ENCODE measurements around the gene SPAG7.

The SPAG7 gene, protein sequence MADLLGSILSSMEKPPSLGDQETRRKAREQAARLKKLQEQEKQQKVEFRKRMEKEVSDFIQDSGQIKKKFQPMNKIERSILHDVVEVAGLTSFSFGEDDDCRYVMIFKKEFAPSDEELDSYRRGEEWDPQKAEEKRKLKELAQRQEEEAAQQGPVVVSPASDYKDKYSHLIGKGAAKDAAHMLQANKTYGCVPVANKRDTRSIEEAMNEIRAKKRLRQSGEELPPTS

DNA sequence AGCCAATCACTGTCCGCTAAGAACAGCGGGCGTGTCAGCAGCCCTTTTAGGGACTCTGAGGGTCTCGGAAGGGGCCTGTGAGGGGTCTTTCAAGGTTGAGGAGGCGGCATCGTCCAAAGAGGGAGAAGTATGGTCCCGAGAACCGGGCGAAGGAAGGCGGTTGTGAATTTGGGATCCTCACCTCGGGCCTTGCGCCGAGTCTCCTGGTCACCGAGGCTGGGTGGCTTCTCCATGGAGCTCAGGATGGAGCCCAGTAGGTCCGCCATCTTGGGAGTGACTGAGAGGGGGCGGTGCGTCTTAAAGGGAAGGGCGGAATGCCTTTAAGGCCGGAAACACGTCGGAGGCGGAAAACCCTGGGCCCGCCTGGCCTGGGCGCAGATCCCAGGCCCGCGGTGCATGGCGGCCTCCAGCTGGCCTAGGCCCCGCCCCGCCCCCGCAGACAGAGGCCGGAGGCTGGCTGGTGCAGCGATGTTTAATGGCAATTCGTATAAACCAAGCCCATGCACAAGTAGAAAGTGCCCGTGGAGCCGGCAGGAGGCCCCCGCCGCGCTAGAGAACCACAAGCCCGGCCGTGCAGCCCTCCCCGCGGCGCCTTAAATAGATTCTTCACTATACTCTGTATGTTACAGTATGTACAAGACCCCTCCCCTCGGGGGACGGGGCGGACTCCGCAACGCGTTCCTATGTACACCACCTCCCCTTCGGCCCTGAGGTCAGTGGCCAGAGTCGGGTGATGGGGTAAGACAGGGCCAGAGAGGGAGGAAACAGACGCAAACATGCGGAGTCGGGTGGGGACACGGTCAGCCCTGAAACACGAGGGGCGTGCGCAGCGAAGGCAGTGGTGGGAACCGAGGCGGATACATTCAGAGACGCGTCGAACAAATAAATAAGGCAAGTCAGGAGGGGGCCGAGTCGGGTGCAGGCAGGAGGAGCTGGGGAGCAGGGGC is at the start of gene SPAG7:
Gene SPAG7 (minus strand): TSS at position 279 of the 947 bp plus-strand sequence. CDS start 13 bp downstream, at position 266.
- peak within 1 kb of the TSS; percentile 95 for H3K27ac ChIP-seq
- TF ChIP-seq ZFX (IDR thresholded peaks at IDR 0.05): peak; percentile 37; the same call in 1 of the 2 replicates
- TF ChIP-seq, protein P1, sequence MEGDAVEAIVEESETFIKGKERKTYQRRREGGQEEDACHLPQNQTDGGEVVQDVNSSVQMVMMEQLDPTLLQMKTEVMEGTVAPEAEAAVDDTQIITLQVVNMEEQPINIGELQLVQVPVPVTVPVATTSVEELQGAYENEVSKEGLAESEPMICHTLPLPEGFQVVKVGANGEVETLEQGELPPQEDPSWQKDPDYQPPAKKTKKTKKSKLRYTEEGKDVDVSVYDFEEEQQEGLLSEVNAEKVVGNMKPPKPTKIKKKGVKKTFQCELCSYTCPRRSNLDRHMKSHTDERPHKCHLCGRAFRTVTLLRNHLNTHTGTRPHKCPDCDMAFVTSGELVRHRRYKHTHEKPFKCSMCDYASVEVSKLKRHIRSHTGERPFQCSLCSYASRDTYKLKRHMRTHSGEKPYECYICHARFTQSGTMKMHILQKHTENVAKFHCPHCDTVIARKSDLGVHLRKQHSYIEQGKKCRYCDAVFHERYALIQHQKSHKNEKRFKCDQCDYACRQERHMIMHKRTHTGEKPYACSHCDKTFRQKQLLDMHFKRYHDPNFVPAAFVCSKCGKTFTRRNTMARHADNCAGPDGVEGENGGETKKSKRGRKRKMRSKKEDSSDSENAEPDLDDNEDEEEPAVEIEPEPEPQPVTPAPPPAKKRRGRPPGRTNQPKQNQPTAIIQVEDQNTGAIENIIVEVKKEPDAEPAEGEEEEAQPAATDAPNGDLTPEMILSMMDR (conservative IDR thresholded peaks at IDR 0.05): no peak

DNA sequence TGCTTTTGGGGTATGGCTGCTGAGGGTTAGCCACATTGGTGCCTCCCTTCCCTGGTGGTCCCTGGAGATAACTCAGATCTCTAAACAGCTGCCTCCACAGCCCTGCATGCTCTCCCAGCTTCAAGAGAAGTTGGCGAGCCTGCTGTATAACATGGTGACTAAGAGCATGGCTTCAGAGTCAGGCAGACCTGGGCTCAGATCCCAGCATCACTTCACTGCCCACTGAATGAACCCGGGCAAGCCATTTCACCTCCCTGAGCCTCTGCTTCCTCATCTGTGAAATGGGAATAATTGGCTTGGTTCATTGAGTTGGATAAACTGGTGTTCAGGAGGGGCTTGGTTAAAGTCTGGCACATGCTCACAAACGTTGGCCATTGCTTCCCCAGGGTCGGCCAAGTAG is 46.7 kb upstream of the SPAG7 start:
- TF ChIP-seq ZFX (IDR thresholded peaks at IDR 0.05): no peak
- TF ChIP-seq, protein P1 (conservative IDR thresholded peaks at IDR 0.05): no peak
- H3K27ac ChIP-seq: no peak overlapping the region

DNA sequence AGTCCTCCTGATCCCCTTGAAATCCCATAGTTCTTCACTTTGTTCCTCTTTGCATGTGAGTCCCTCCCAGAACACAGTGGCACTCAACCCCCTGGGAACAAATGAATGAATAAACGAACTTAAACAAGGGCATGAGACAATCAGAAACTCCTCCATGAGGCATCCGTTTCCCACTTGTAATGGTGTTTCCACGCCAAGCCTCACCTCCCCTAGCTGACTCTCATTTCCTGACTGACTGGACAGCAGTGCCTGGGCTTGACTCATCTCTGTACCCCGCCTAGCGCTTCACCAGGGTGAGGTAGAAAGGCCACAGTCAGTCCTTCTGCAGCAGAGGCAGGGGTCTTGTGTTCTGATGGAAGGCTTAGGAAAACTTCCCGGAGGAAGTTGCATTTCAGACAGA is 44.3 kb upstream of the SPAG7 start:
- TF ChIP-seq, protein P1 (conservative IDR thresholded peaks at IDR 0.05): no peak
- no peak for TF ChIP-seq ZFX (IDR thresholded peaks at IDR 0.05)
- no peak overlapping the region for H3K27ac ChIP-seq

DNA sequence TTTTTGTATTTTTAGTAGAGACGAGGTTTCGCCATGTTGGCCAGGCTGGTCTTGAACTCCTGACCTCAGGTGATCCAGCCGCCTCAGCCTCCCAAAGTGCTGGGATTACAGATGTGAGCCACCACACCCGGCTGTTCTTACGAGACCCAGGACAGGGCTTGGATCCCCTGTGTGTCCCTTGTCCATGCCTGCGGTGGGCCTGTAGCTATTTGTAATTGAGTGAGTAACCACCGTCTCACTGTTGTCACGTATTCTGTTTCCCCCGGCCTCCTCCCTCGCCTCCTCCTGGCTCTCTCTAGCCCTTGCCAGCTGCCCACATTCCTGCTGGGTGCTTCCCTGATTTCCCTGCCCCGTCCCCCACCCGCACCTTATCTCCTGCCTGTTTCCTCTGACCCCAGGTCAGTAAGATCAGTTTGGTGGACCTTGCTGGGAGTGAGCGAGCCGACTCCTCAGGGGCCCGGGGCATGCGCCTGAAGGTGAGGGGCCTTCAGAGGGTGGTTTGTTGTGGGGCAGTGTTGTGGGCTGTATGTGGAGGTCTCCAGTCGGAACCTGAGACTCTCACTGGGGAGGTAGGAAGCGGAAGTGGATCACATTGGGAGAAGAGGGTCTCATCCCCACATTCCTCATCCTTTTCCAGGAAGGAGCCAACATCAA is 35.7 kb upstream of the SPAG7 start:
- TF ChIP-seq, protein P1 (conservative IDR thresholded peaks at IDR 0.05): no peak
- no peak for TF ChIP-seq ZFX (IDR thresholded peaks at IDR 0.05)
- H3K27ac ChIP-seq: no peak overlapping the region

DNA sequence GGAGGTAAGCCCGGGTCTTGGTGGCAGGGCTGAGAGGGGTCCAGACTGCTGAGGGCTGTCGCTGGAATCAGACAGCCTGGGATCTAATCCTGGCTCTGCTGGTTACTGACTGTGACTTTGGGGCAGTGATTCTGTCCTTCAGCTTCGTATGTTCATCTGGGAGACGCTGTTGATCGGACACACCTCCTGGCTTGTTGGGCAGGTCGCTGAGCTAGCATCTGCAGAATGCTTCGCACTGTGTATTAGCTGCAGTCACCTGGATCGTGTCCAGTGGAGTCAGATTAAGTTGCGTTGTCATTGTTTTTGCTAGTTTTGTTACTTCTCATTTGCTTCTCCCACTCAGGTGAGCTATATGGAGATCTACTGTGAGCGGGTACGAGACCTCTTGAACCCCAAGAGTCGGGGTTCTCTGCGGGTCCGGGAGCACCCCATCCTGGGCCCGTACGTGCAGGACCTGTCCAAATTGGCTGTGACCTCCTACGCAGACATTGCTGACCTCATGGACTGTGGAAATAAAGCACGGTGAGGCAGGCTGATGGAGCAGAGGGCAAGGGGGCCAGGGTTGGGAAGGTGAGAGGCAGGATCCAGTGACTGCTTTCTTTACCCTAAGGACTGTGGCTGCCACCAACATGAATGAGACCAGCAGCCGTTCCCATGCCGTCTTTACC is 34.6 kb upstream of the SPAG7 start:
- no peak for TF ChIP-seq ZFX (IDR thresholded peaks at IDR 0.05)
- TF ChIP-seq, protein P1 (conservative IDR thresholded peaks at IDR 0.05): no peak
- no peak overlapping the region for H3K27ac ChIP-seq

DNA sequence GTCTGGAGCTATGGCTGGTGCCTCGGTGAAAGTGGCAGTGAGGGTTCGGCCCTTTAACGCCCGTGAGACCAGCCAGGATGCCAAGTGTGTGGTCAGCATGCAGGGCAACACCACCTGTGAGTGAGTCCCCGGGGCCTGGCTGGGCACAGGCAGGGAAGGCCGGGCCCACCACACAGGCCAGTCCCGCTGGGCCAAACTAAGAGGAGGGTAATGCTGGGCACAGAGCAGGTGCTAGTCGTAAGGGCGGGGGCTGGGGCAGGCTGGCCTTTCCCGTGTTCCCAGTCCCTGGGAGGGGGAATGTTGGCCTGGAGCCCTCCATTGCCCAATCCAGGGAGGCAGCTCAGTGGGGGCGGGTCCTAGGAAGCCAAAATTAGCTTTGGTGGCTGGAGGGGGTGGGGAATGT is 32.6 kb upstream of the SPAG7 start:
- no peak overlapping the region for H3K27ac ChIP-seq
- TF ChIP-seq, protein P1 (conservative IDR thresholded peaks at IDR 0.05): no peak
- no peak for TF ChIP-seq ZFX (IDR thresholded peaks at IDR 0.05)
